AG04450 (cell line): Measurements from ENCODE around the gene CCRL2. TPM values are rescaled to one million over a fixed set of nuclear protein-coding genes. Genes with fewer than 3 reads are reported as not detected.

Experiments used
- CTCF ChIA-PET: fragments of 300-600, 350-600 bp; formaldehyde crosslinking; extraction: SDS; loops from one replicate; lab custom pipeline; 2022; ENCODE audit warnings: antibody characterized with exemption, inconsistent platforms; lab: Charles Lee
- POLR2A ChIA-PET: fragments of 350-600 bp; formaldehyde crosslinking; extraction: SDS; loops from one replicate; lab custom pipeline; 2021; ENCODE audit warnings: antibody characterized with exemption, inconsistent platforms; lab: Yijun Ruan, JAX
- DNase-seq: peaks from one replicate; pipeline ENCODE4 v3.0.0-alpha.2; 2011; ENCODE audit warnings: low read depth, low spot score
- H3K27ac ChIP-seq: one replicate; pipeline ENCODE4 v1.5.1; 2012; ENCODE audit warnings: low read depth, low read length, control low read depth
- H3K27me3 ChIP-seq: one replicate; pipeline ENCODE4 v1.6.0; 2012; ENCODE audit warnings: low read length; ENCODE audit not compliant: control insufficient read depth, insufficient read depth
- H3K4me3 ChIP-seq: 2 replicates; pipeline ENCODE4 v1.5.1; 2011; ENCODE audit warnings: mild to moderate bottlenecking, low read depth, low read length, control low read depth
- H3K9me3 ChIP-seq: 2 replicates; pipeline ENCODE4 v1.5.1; 2012; ENCODE audit warnings: low read length; ENCODE audit not compliant: control insufficient read depth, insufficient read depth
- polyA plus RNA-seq: library from polyadenylated mRNA; depleted of rRNA; stranded (reverse); fragments of >200 nt; gene quantifications from 2 replicates; pipeline ENCODE4 v1.2.3, GENCODE V29; 2011
- TF ChIP-seq, protein P1 (sequence below): IDR thresholded peaks from 2 replicates; pipeline ENCODE4 v1.5.1; 2011; ENCODE audit warnings: low read depth, low read length, control low read depth, inconsistent platforms

The CCRL2 gene
- polyA plus RNA-seq, 1 experiment: 0.16 TPM

GRCh38 chr3:46442576-46443530, 35.8 kb downstream of the CCRL2 start:
- POLR2A ChIA-PET: no interaction called here

GRCh38 chr3:46447228-46447985, 40.3 kb downstream of the CCRL2 start:
- no peak for DNase-seq
- peaks cover 28% of the 10 kb centered on the region for H3K27me3 ChIP-seq
- H3K4me3 ChIP-seq: no peak overlapping the region
- ChIA-PET CTCF (interaction anchor here (0.6 kb wide), 1 partner anchor 55 kb away, joined by 3 read pairs; no protein-coding TSS in a partner anchor), POLR2A (no interaction called here)
- no peaks in the 10 kb centered on the region; the same call in 1 of the 2 replicates for H3K9me3 ChIP-seq
- H3K27ac ChIP-seq: no peak overlapping the region
- TF ChIP-seq, protein P1, sequence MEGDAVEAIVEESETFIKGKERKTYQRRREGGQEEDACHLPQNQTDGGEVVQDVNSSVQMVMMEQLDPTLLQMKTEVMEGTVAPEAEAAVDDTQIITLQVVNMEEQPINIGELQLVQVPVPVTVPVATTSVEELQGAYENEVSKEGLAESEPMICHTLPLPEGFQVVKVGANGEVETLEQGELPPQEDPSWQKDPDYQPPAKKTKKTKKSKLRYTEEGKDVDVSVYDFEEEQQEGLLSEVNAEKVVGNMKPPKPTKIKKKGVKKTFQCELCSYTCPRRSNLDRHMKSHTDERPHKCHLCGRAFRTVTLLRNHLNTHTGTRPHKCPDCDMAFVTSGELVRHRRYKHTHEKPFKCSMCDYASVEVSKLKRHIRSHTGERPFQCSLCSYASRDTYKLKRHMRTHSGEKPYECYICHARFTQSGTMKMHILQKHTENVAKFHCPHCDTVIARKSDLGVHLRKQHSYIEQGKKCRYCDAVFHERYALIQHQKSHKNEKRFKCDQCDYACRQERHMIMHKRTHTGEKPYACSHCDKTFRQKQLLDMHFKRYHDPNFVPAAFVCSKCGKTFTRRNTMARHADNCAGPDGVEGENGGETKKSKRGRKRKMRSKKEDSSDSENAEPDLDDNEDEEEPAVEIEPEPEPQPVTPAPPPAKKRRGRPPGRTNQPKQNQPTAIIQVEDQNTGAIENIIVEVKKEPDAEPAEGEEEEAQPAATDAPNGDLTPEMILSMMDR: no peak

More at GRCh38 chr3:46442576-46443530, 35.8 kb downstream of the CCRL2 start:
- TF ChIP-seq, protein P1: peak; percentile 66
- no peak overlapping the region for H3K4me3 ChIP-seq
- H3K27me3 ChIP-seq: peaks cover 18% of the 10 kb centered on the region
- DNase-seq: peak; percentile 6
- no peak overlapping the region for H3K27ac ChIP-seq
- H3K9me3 ChIP-seq: no peaks in the 10 kb centered on the region
- CTCF ChIA-PET: interaction anchor here (0.6 to 2.5 kb wide), 9 partner anchors 9 to 456 kb away, joined by 3 to 14 read pairs (median 4); no protein-coding TSS in a partner anchor

GRCh38 chr3:46448721-46449120, 41.7 kb downstream of the CCRL2 start:
- peaks cover 31% of the 10 kb centered on the region for H3K27me3 ChIP-seq
- DNase-seq: no peak
- no peak overlapping the region for H3K4me3 ChIP-seq
- H3K27ac ChIP-seq: no peak overlapping the region
- ChIA-PET CTCF (interaction anchor here (1.8 kb wide), 1 partner anchor 14 kb away, joined by 10 read pairs; no protein-coding TSS in a partner anchor), POLR2A (no interaction called here)
- TF ChIP-seq, protein P1: no peak
- H3K9me3 ChIP-seq: no peaks in the 10 kb centered on the region; the same call in 1 of the 2 replicates

GRCh38 chr3:46449755-46450552, 42.9 kb downstream of the CCRL2 start:
- Histone ChIP-seq H3K27me3 (peaks cover 22% of the 10 kb centered on the region), H3K27ac (no peak overlapping the region), H3K4me3 (no peak overlapping the region), H3K9me3 (no peaks in the 10 kb centered on the region; the same call in 1 of the 2 replicates)
- CTCF ChIA-PET: interaction anchor here (0.7 to 2.1 kb wide), 12 partner anchors 11 to 371 kb away, joined by 3 to 10 read pairs (median 4); no protein-coding TSS in a partner anchor
- no peak for DNase-seq
- TF ChIP-seq, protein P1: peak; percentile 66
- POLR2A ChIA-PET: no interaction called here
